Left lung (tissue), 10 donors: ENCODE measurements around the gene STAT5A. TPM values are rescaled to one million over a fixed set of nuclear protein-coding genes. Genes with fewer than 3 reads are reported as not detected.

Experiments used
- ATAC-seq: fragments of 200-7000 bp; cut with Tn5 transposase; one replicate; pipeline ENCODE4 v1.9.1; 2020; ENCODE audit warnings: moderate library complexity
- DNase-seq, 4 donors: peaks; one replicate each; pipeline ENCODE4 v3.0.0-alpha.2; 2013 to 2020
- H3K27ac ChIP-seq, 2 donors: fragments of 200-600 bp; sonication (generic) in 1 of 2; one replicate each; pipeline versions ENCODE4 v1.5.0 to v1.8.0; 2020 to 2021
- H3K27me3 ChIP-seq, 2 donors: fragments of 200-600 bp; sonication (generic) in 1 of 2; one replicate each; pipeline versions ENCODE4 v1.5.0 to v1.8.0; 2020 to 2021
- H3K36me3 ChIP-seq, 2 donors: fragments of 200-600 bp; sonication (generic) in 1 of 2; one replicate each; pipeline versions ENCODE4 v1.5.0 to v1.8.0; 2020 to 2021
- H3K4me1 ChIP-seq, 2 donors: fragments of 200-600 bp; one replicate each; pipeline ENCODE4 v1.8.0; 2021
- H3K4me3 ChIP-seq, 2 donors: fragments of 200-600 bp; sonication (generic) in 1 of 2; one replicate each; pipeline versions ENCODE4 v1.5.0 to v1.8.0; 2020 to 2021; ENCODE audit warnings: mild to moderate bottlenecking in 1 of 2
- H3K9me3 ChIP-seq, 2 donors: fragments of 200-600 bp; sonication (generic) in 1 of 2; one replicate each; pipeline versions ENCODE4 v1.5.0 to v1.8.0; 2020 to 2021
- intact Hi-C, 2 donors: fragments of 100-400 bp; cut with DNase I; formaldehyde crosslinking; loops; one replicate each; pipeline versions ENCODE4 v1.11.2 to v1.14.2; 2022
- polyA plus RNA-seq, 6 donors: library from polyadenylated mRNA; unstranded; fragments of 120-200 nt; gene quantifications; one replicate each; pipeline ENCODE4 v1.2.1, GENCODE V29; 2013; ENCODE audit not compliant: insufficient read length in 6 of 6
- total RNA-seq, 2 donors: library from RNA; stranded (reverse); fragmentation: NEBNext Ultra II Directional; extraction: Animal tissue kit (Norgen Biotek cat#: 25700); gene quantifications; one replicate each; pipeline ENCODE4 v1.2.1, GENCODE V29; 2021
- TF ChIP-seq, protein P1 (sequence below), 2 donors: fragments of 200-600 bp; sonication (generic) in 1 of 2; IDR thresholded peaks; one replicate each; pipeline versions ENCODE4 v1.5.0 to v1.8.0; 2021; ENCODE audit warnings: antibody characterized with exemption in 2 of 2
- donor health status: DM: no; HTN: yes; CAD: no.
- donor health status: DM: no; HTN: no; CAD: no.

The STAT5A gene
- total and polyA plus RNA-seq, 8 donors: 10.3 to 47.4 (median 12.3) TPM

DNA sequence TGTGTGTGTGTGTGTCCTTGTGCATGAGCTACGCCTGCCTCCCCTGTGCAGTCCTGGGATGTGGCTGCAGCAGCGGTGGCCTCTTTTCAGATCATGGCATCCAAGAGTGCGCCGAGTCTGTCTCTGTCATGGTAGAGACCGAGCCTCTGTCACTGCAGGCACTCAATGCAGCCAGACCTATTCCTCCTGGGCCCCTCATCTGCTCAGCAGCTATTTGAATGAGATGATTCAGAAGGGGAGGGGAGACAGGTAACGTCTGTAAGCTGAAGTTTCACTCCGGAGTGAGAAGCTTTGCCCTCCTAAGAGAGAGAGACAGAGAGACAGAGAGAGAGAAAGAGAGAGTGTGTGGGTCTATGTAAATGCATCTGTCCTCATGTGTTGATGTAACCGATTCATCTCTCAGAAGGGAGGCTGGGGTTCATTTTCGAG lies 22.5 kb downstream of the STAT5A start:
- ATAC-seq: no peak
- Histone ChIP-seq H3K27me3 (no peaks in the 10 kb centered on the region), H3K9me3 (no peaks in the 10 kb centered on the region), H3K4me1 (peaks cover 19 to 49% of the 10 kb centered on the region in 2 donors), H3K36me3 (peaks cover 0 to 94% of the 10 kb centered on the region in 2 donors), H3K27ac (peak overlapping the region; percentile 60 to 63), H3K4me3 (no peak overlapping the region)
- TF ChIP-seq, protein P1, sequence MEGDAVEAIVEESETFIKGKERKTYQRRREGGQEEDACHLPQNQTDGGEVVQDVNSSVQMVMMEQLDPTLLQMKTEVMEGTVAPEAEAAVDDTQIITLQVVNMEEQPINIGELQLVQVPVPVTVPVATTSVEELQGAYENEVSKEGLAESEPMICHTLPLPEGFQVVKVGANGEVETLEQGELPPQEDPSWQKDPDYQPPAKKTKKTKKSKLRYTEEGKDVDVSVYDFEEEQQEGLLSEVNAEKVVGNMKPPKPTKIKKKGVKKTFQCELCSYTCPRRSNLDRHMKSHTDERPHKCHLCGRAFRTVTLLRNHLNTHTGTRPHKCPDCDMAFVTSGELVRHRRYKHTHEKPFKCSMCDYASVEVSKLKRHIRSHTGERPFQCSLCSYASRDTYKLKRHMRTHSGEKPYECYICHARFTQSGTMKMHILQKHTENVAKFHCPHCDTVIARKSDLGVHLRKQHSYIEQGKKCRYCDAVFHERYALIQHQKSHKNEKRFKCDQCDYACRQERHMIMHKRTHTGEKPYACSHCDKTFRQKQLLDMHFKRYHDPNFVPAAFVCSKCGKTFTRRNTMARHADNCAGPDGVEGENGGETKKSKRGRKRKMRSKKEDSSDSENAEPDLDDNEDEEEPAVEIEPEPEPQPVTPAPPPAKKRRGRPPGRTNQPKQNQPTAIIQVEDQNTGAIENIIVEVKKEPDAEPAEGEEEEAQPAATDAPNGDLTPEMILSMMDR (IDR thresholded peaks at IDR 0.05): no peak
- no peak for DNase-seq
- intact Hi-C loops: no loop called here

DNA sequence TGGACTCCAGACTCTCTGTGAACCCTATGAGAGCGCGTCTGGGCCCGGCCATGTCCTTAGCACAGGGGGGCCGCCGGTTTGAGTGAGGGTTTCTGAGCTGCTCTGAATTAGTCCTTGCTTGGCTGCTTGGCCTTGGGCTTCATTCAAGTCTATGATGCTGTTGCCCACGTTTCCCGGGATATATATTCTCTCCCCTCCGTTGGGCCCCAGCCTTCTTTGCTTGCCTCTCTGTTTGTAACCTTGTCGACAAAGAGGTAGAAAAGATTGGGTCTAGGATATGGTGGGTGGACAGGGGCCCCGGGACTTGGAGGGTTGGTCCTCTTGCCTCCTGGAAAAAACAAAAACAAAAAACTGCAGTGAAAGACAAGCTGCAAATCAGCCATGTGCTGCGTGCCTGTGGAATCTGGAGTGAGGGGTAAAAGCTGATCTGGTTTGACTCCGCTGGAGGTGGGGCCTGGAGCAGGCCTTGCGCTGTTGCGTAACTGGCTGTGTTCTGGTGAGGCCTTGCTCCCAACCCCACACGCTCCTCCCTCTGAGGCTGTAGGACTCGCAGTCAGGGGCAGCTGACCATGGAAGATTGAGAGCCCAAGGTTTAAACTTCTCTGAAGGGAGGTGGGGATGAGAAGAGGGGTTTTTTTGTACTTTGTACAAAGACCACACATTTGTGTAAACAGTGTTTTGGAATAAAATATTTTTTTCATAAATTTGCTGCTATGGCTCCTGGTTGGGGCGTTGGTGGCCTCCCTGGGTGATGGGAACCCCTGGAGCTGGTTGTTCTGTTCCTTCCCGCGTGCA lies 23.1 kb downstream of the STAT5A start:
- peaks cover 0 to 94% of the 10 kb centered on the region in 2 donors for H3K36me3 ChIP-seq
- H3K4me3 ChIP-seq: no peak overlapping the region
- DNase-seq (peak; percentile 85 to 96 (median 93)), ATAC-seq (peak; percentile 95)
- no peaks in the 10 kb centered on the region for H3K27me3 ChIP-seq
- peak overlapping the region; percentile 60 to 63 for H3K27ac ChIP-seq
- TF ChIP-seq, protein P1 (IDR thresholded peaks at IDR 0.05): no peak
- H3K4me1 ChIP-seq: peaks cover 19 to 53% of the 10 kb centered on the region in 2 donors
- no peaks in the 10 kb centered on the region for H3K9me3 ChIP-seq
- intact Hi-C loops: no loop called here

- H3K9me3 ChIP-seq: no peaks in the 10 kb centered on the region
- peak overlapping the region; percentile 60 to 63 for H3K27ac ChIP-seq
- H3K4me1 ChIP-seq: peaks cover 19 to 53% of the 10 kb centered on the region in 2 donors
- DNase-seq: no peak
- H3K27me3 ChIP-seq: no peaks in the 10 kb centered on the region
- intact Hi-C loops: no loop called here
- no peak overlapping the region for H3K4me3 ChIP-seq
- ATAC-seq: no peak
- H3K36me3 ChIP-seq: peaks cover 0 to 94% of the 10 kb centered on the region in 2 donors
- TF ChIP-seq, protein P1 (IDR thresholded peaks at IDR 0.05): no peak
These were observed 23.7 kb downstream of the STAT5A start for GRCh38 chr17:42312035-42312284.

GRCh38 chr17:42312285-42313130 lies 24.2 kb downstream of the STAT5A start:
- H3K4me3 ChIP-seq: no peak overlapping the region
- ATAC-seq: peak; percentile 89

More at GRCh38 chr17:42312285-42313130, 24.2 kb downstream of the STAT5A start:
- Histone ChIP-seq H3K36me3 (peaks cover 0 to 94% of the 10 kb centered on the region in 2 donors), H3K27ac (peak overlapping the region; percentile 60 to 63), H3K9me3 (no peaks in the 10 kb centered on the region), H3K4me1 (peaks cover 19 to 53% of the 10 kb centered on the region in 2 donors), H3K27me3 (no peaks in the 10 kb centered on the region)
- TF ChIP-seq, protein P1 (IDR thresholded peaks at IDR 0.05): peak; percentile 44 to 56
- intact Hi-C loops: no loop called here
- DNase-seq: peak; percentile 73 to 94 (median 90)
